PC-3 (cell line): ENCODE measurements around the gene CYREN.

ENCODE experiments used
- CTCF ChIP-seq: fragments of 300-600 bp; sonication (generic); conservative IDR thresholded peaks from 2 replicates; pipeline ENCODE4 v1.5.1; 2017; ENCODE audit warnings: antibody characterized with exemption, low read depth, mild to moderate bottlenecking, low read length
- EZH2 ChIP-seq: fragments of 300-600 bp; sonication (generic); IDR thresholded peaks from one replicate; pipeline ENCODE4 v1.6.1; 2017; ENCODE audit warnings: antibody characterized with exemption, mild to moderate bottlenecking, low read length; ENCODE audit not compliant: unreplicated experiment

GRCh38 chr7:135129579-135129978 is 40.9 kb downstream of the CYREN start:
- TF ChIP-seq CTCF (no peak), EZH2 (no peak)
